ENCODE results near the gene SIGLEC1.

Gene SIGLEC1

GRCh38 chr20:3724356-3724755, 12.0 kb upstream of the SIGLEC1 start:
- DNase-seq = no peak

DNA sequence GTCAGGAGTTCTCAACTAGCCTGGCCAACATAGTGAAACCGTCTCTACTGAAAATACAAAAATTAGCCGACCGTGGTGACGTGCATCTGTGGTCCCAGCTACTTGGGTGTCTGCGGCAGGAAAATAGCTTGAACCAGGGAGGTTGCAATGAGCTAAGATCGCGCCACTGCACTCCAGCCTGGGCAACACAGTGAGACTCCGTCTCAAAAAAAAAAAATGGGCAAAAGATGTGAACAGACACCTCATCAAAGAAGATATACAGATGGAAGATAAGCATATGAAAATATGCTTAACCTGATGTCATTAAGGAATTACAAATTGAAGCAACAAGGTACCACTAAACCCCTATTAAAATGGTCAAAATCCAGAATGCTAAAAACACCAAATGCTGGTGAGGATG, 10.9 kb upstream of the SIGLEC1 start:
- DNase-seq = no peak

DNA sequence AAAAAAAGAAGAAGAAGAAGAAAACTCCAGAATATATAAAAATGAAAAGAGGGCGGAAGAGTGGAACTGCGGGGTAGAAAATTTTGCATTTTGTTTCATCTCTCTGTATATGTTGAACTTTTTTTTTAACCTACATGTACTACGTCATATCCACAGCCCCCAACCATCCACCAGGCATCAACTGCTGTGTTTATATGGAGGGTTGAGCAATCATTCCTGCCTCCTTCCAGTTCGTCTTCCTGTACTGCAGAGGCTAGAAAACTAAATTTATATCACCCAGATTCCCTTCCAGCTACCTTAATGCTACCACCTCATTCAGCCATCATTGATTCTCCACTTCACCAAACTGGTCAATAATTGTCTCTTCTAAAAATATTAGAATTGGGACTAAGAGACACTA, 9.5 kb upstream of the SIGLEC1 start:
- no peak for DNase-seq

DNA sequence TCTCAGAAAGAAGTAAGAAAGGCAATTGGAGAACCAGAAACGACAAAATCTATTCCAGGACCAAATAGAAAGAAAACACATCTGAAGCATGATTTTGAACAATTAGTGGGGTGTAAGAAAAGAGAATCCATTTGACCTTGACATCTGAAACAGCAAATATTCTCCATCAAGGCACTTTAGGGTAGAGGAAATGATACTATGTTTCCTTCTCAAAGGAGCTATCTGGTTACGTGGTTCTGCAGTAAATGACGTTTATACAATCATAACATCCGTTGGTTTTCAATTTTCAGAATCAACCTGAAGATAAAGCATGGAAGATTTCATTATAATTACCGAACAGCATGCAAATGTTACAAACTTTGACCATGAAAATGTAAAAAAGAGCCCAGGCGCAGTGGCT, 8.2 kb upstream of the SIGLEC1 start:
- DNase-seq = no peak

DNA sequence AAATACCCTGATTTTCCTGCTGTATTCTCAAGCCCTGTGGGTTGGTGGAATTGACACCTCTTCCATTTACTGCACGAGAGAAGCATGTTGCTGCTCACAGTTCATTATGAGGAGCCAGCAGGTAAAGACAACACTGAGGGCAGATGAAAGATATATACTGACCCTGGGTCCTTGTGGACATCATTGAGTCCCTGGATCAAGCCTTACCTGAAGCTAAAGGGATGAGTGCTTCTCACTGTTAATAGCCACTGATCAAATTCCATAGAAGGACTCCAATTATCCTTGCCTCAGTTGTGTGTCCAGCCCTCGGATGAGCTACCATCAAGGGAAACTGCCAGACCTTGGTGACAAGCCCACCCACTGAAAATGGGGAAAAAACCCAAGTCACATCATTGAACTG, 7.7 kb upstream of the SIGLEC1 start:
- DNase-seq = no peak

DNA sequence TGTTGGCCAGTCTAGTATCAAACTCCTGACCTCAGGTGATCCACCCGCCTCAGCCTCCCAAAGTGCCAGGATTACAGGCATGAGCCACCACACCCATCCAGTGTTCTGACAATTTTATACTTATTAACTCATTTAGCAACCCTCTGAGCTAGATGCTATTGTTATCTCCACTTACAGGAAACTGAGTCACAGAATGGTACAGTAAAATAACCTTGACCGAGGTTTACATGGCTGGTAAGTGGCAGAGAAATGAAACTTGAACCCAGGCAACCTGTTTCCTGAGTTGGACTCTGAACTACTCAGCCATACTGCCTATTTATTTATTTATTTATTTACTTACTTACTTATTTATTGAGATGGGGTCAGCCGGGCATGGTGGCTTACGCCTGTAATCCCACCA, 6.6 kb upstream of the SIGLEC1 start:
- no peak for DNase-seq

GRCh38 chr20:3716195-3716834, 3.9 kb upstream of the SIGLEC1 start:
- DNase-seq = no peak

GRCh38 chr20:3714092-3714491, 1.7 kb upstream of the SIGLEC1 start:
- DNase-seq = no peak

DNA sequence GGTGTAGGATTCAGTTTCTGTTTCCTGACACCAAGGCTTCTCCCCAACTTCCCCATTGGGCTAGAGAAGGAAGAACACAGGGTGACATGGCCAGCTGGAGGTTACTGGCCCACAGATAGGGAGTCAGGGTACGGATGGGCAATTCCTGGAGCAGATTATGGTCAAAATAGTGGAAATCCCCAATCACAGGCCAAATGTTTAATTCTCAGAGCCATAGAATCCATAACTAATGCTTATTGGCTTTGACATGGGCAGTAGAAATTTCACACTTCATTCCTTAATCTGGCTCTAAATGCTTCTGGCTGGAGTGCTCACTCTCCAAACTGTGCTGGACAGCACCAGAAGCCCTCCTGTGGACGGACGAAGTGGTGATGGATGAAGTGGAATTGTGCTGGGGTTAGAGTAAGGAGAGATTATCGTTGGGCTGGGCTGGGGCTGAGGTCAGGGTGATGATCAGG, 887 bp downstream of the SIGLEC1 start:
- no peak for DNase-seq

- DNase-seq = peak; percentile 18
Measured at GRCh38 chr20:3710703-3711483, 1.5 kb downstream of the SIGLEC1 start.

- no peak for DNase-seq
Measured at GRCh38 chr20:3710011-3710466, 2.4 kb downstream of the SIGLEC1 start.

- DNase-seq = no peak
Measured at GRCh38 chr20:3707508-3707899, 4.9 kb downstream of the SIGLEC1 start.

- DNase-seq = no peak
Measured at GRCh38 chr20:3706774-3707507, 5.5 kb downstream of the SIGLEC1 start.

DNA sequence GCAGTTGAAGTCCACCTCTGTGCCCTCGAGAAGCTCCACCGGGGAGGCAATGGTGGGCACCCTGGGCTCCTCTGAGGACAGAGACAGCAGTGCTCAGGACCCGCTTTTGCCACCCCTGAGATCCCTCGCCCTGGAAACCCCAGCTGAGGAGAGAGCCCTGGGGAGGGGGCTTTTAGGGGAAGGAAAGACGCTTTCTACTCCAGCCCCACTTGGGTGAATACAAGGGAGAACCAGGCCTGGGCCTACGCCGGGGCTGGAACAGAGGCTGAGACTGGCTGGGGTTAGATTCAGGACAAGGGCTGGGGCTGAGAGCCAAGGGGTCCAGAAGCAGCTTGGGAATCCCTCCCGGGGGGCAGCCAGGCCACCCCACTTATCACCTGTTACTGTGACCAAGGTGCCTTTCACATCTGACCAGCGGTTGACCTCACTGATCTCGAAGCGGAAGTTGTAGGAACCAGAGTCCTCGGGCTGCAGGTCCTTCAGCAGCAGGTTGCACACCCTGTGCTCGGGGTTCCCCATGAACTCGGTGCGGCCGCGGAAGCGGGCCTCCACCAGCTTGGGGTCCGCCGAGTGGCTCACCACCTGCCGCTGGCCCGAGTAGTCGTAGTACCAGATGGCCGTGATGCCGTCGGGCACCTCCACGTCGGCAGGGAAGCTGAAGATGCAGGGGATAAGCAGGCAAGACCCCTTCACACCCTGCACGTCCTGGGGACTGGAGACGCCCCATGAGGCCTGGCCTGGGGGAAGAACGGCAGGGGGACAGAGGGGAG, 6.2 kb downstream of the SIGLEC1 start:
- DNase-seq = no peak

- DNase-seq = no peak
Measured at GRCh38 chr20:3705491-3705969, 6.9 kb downstream of the SIGLEC1 start.

GRCh38 chr20:3704087-3704486, 8.3 kb downstream of the SIGLEC1 start:
- DNase-seq = no peak

DNA sequence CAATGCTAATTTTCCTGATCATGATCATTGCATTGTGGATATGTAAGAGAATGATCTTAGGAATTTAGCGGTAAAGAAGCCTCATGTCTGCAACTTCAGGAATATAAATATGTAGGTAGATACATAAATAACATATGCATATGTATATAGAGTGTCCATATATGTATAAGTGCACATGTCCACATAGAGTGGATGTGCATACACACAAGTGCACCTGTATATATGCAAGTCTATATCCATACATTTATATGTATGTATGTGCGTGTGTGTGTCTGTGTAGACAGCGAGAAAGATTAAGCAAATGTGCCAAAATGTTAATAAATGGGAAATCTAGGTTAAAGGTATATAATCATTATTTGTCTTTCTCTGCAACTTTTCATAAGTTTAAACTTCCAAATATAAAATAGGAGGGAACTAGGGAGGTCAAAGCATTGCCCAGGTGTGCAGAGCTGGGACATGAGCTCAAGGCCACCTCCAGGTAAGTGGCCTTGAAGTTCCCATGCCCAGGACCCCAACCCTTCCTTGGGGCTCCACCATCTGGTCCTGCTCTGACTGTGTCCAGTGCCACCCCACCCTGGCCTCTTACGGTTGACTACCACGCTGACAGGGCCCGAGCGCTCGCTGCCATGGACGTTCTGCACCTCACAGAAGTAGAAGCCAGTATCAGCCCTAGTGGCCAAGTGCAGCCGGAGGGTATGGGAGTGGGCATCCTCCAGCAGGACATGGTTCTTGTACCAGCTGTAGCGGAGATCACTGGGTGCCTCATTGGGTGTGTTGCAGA, 9.6 kb downstream of the SIGLEC1 start:
- DNase-seq = no peak

GRCh38 chr20:3701061-3701998, 11.1 kb downstream of the SIGLEC1 start:
- no peak for DNase-seq

- DNase-seq = no peak
Measured at GRCh38 chr20:3699037-3699436, 13.4 kb downstream of the SIGLEC1 start.

GRCh38 chr20:3698591-3699001, 13.8 kb downstream of the SIGLEC1 start:
- DNase-seq = no peak
